ENCODE results near the gene KCNAB2.

DNA sequence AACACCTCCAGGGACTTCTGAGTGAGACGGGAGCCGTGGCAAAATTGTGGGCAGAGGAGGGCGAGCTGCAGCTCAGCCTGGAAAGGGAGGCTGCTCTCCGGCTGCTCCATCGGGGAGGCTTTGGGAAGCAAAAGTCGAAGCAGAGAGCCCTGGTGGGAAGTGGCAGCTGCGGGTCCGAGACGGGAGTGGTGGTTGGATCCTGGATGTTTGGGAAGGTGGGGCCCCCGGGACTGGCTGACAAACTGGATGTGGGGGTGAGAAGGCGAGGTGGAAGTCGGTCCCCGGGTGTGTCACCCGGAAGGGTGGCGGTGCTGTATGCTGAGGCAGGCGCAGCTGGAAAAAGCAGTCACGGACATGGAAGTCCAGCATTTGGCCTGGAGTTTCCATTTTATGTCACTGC lies 52.1 kb downstream of the KCNAB2 start:
- TF ChIP-seq, protein P1, sequence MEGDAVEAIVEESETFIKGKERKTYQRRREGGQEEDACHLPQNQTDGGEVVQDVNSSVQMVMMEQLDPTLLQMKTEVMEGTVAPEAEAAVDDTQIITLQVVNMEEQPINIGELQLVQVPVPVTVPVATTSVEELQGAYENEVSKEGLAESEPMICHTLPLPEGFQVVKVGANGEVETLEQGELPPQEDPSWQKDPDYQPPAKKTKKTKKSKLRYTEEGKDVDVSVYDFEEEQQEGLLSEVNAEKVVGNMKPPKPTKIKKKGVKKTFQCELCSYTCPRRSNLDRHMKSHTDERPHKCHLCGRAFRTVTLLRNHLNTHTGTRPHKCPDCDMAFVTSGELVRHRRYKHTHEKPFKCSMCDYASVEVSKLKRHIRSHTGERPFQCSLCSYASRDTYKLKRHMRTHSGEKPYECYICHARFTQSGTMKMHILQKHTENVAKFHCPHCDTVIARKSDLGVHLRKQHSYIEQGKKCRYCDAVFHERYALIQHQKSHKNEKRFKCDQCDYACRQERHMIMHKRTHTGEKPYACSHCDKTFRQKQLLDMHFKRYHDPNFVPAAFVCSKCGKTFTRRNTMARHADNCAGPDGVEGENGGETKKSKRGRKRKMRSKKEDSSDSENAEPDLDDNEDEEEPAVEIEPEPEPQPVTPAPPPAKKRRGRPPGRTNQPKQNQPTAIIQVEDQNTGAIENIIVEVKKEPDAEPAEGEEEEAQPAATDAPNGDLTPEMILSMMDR (IDR thresholded peaks at IDR 0.05; ENCODE audit: poor library complexity) = no peak
- TF ChIP-seq EZH2 (IDR thresholded peaks at IDR 0.05; ENCODE audit: borderline replicate concordance) = no peak

All from hepatocyte (in vitro differentiated cells).